ENCODE measurements around the gene LDLRAP1. TPM values are rescaled to one million over a fixed set of nuclear protein-coding genes. Genes with fewer than 3 reads are reported as not detected.
"Not testable (repeated sequence)": the region's sequence is repeated elsewhere in the genome, so short reads cannot be mapped to it uniquely, and the experiment has no call there.

LDLRAP1 gene
- polyA plus RNA-seq, 1 donor from 2014 or later = 0.22 TPM

DNA sequence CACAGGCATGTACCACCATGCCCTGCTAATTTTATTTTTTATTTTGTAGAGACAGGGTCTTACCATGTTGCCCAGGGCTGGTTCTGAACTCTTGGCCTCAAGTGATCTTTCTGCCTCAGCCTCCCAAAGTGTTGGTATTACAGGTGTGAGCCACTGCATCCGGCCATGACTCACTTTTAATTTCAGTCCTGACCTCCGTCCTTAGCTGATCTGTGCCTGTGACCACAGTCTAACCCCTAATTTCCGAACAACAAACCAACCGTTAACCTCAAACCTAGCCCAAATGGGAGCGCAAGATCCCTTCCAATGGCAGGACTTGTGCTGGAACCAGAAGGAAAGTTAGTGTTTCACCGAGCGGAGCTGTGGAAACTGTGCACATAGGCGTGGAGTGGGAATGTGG is 43.9 kb downstream of the LDLRAP1 start:
- Histone ChIP-seq H3K9me3 (ENCODE audit: low read length) (no peaks in the 10 kb centered on the region), H4K20me1 (ENCODE audit: insufficient read depth) (no peaks in the 10 kb centered on the region), H3K27me3 (ENCODE audit: insufficient read depth, low read depth, low read length) (no peaks in the 10 kb centered on the region), H2AFZ (ENCODE audit: low read depth, low read length) (no peak overlapping the region), H3K79me2 (replicated peaks; ENCODE audit: insufficient read depth, low read length) (no peaks in the 10 kb centered on the region), H3K9ac (ENCODE audit: low read length) (no peak overlapping the region), H3K9me2 (ENCODE audit: insufficient read depth, low read length) (no peaks in the 10 kb centered on the region), H3K4me3 (ENCODE audit: low read length) (no peak overlapping the region), H3K36me3 (ENCODE audit: insufficient read depth, low read length) (no peaks in the 10 kb centered on the region), H3K27ac (ENCODE audit: low read length) (no peak overlapping the region), H3K4me2 (ENCODE audit: low read length) (no peak overlapping the region), H3F3A (ENCODE audit: insufficient read depth, low read length, poor library complexity, severe bottlenecking) (no peaks in the 10 kb centered on the region)
- TF ChIP-seq, protein P1, sequence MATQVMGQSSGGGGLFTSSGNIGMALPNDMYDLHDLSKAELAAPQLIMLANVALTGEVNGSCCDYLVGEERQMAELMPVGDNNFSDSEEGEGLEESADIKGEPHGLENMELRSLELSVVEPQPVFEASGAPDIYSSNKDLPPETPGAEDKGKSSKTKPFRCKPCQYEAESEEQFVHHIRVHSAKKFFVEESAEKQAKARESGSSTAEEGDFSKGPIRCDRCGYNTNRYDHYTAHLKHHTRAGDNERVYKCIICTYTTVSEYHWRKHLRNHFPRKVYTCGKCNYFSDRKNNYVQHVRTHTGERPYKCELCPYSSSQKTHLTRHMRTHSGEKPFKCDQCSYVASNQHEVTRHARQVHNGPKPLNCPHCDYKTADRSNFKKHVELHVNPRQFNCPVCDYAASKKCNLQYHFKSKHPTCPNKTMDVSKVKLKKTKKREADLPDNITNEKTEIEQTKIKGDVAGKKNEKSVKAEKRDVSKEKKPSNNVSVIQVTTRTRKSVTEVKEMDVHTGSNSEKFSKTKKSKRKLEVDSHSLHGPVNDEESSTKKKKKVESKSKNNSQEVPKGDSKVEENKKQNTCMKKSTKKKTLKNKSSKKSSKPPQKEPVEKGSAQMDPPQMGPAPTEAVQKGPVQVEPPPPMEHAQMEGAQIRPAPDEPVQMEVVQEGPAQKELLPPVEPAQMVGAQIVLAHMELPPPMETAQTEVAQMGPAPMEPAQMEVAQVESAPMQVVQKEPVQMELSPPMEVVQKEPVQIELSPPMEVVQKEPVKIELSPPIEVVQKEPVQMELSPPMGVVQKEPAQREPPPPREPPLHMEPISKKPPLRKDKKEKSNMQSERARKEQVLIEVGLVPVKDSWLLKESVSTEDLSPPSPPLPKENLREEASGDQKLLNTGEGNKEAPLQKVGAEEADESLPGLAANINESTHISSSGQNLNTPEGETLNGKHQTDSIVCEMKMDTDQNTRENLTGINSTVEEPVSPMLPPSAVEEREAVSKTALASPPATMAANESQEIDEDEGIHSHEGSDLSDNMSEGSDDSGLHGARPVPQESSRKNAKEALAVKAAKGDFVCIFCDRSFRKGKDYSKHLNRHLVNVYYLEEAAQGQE (IDR thresholded peaks at IDR 0.05; ENCODE audit: borderline replicate concordance) = no peak
- TF ChIP-seq EP300 (conservative IDR thresholded peaks at IDR 0.05; ENCODE audit: poor library complexity, severe bottlenecking) (no peak), TAF1 (IDR thresholded peaks at IDR 0.05; ENCODE audit: low read depth) (no peak), SMC3 (conservative IDR thresholded peaks at IDR 0.05; ENCODE audit: poor library complexity) (no peak), EZH2 (IDR thresholded peaks at IDR 0.05; ENCODE audit: borderline replicate concordance, insufficient read depth, low read length, poor library complexity, severe bottlenecking) (no peak), MXI1 (conservative IDR thresholded peaks at IDR 0.05; ENCODE audit: poor library complexity, severe bottlenecking) (no peak), POLR2AphosphoS5 (IDR thresholded peaks at IDR 0.05) (no peak), RAD21 (conservative IDR thresholded peaks at IDR 0.05) (no peak)
- TF ChIP-seq, protein P2, sequence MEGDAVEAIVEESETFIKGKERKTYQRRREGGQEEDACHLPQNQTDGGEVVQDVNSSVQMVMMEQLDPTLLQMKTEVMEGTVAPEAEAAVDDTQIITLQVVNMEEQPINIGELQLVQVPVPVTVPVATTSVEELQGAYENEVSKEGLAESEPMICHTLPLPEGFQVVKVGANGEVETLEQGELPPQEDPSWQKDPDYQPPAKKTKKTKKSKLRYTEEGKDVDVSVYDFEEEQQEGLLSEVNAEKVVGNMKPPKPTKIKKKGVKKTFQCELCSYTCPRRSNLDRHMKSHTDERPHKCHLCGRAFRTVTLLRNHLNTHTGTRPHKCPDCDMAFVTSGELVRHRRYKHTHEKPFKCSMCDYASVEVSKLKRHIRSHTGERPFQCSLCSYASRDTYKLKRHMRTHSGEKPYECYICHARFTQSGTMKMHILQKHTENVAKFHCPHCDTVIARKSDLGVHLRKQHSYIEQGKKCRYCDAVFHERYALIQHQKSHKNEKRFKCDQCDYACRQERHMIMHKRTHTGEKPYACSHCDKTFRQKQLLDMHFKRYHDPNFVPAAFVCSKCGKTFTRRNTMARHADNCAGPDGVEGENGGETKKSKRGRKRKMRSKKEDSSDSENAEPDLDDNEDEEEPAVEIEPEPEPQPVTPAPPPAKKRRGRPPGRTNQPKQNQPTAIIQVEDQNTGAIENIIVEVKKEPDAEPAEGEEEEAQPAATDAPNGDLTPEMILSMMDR (IDR thresholded peaks at IDR 0.05; ENCODE audit: poor library complexity, severe bottlenecking) = no peak

DNA sequence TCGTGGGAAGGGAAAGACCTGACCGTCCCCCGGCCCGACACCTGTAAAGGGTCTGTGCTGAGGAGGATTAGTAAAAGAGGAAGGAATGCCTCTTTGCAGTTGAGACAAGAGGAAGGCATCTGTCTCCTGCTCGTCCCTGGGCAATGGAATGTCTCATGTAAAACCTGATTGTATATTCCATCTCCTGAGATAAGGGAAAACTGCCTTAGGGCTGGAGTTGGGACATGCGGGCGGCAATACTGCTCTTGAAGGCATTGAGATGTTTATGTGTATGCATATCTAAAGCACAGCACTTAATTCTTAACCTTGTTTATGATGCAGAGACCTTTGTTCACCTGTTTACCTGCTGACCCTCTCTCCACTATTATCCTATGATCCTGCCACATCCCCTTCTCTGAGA is 44.8 kb downstream of the LDLRAP1 start:
- H3K4me2 ChIP-seq (ENCODE audit: low read length) = not testable (repeated sequence)

DNA sequence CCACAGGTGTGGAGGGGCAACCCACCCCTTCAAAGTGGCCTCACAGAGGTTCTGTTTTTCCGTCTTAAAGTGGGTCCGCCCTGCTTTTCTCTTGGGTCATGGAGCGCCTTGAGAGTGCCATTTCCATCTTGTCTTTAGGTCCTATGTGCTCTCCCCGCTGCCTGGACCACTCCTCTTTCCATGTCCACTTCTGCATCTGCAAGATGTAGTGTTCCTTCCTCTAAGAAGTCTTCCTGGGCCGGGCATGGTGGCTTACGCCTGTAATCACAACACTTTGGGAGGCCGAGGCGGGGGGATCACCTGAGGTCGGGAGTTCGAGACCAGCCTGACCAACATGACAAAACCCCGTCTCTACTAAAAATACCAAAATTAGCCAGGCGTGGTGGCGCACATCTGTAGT is 45.4 kb downstream of the LDLRAP1 start:
- H3K9me3 ChIP-seq (ENCODE audit: low read length); H2AFZ ChIP-seq (ENCODE audit: low read depth, low read length); H3K9ac ChIP-seq (ENCODE audit: low read length); H3K27me3 ChIP-seq (ENCODE audit: insufficient read depth, low read depth, low read length); H3K4me2 ChIP-seq (ENCODE audit: low read length); H3K79me2 ChIP-seq (replicated peaks; ENCODE audit: insufficient read depth, low read length); H3F3A ChIP-seq (ENCODE audit: insufficient read depth, low read length, poor library complexity, severe bottlenecking); H4K20me1 ChIP-seq (ENCODE audit: insufficient read depth); H3K36me3 ChIP-seq (ENCODE audit: insufficient read depth, low read length); H3K27ac ChIP-seq (ENCODE audit: low read length); H3K9me2 ChIP-seq (ENCODE audit: insufficient read depth, low read length); H3K4me3 ChIP-seq (ENCODE audit: low read length): not testable (repeated sequence)

More for the DNA sequence above, 44.8 kb downstream of the LDLRAP1 start:
- H3K4me3 ChIP-seq (ENCODE audit: low read length); H3K79me2 ChIP-seq (replicated peaks; ENCODE audit: insufficient read depth, low read length); H4K20me1 ChIP-seq (ENCODE audit: insufficient read depth); H3K9me3 ChIP-seq (ENCODE audit: low read length); H3K9ac ChIP-seq (ENCODE audit: low read length); H3K36me3 ChIP-seq (ENCODE audit: insufficient read depth, low read length); H2AFZ ChIP-seq (ENCODE audit: low read depth, low read length); H3K27ac ChIP-seq (ENCODE audit: low read length); H3K9me2 ChIP-seq (ENCODE audit: insufficient read depth, low read length); H3F3A ChIP-seq (ENCODE audit: insufficient read depth, low read length, poor library complexity, severe bottlenecking); H3K27me3 ChIP-seq (ENCODE audit: insufficient read depth, low read depth, low read length): not testable (repeated sequence)
